ENCODE data around the gene NADSYN1. TPM values are rescaled to one million over a fixed set of nuclear protein-coding genes. Genes with fewer than 3 reads are reported as not detected.

Gene NADSYN1
- total RNA-seq, 1 experiment from 2014 or later, result 35.5 TPM

DNA sequence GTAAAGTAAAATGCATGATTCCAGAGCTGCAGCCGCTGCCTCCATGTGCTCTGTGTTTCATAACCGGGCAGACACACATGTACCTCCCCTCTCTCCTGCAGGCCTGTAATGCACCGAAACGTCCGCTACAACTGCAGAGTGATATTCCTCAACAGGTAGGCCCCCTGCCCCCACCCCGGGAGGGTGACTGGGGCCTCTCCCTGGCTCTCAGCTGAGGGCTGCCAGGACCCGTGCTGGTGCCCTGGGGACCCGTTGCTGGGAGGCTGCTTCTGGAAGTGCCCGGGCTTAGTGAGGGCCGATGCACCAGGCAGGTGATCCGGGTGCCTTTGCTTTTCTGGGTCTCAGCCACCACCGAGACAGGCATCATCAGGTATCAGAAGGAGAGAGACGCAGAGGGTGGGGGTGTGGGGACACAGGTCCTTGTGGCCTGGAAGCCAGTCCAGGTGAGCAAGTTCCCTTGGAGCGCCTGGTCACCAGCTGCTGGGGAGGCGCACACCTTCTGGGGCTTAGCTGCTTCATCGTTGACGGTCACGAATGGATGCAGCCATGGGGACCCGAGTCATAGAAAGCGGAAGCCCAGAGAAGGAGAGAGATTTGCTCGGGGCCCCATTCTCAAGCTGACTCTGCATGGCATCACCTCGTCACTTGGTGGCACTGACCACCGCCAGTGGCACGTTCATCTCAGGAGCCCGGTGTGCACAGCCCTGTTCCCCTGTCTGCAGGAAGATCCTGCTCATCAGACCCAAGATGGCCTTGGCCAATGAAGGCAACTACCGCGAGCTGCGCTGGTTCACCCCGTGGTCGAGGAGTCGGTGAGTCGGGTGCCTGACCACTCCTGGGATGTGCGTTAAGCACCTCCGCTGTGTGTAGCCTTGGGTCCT lies 10.6 kb downstream of the NADSYN1 start:
- H3K27me3 ChIP-seq (replicated peaks; ENCODE audit: insufficient read depth, low read depth, low read length, poor library complexity), result no peaks in the 10 kb centered on the region
- POLR2A ChIA-PET (ENCODE audit: low non-redundant PET), result no interaction called here
- intact Hi-C loops (cut with micrococcal nuclease; ENCODE audit: unreplicated experiment), result no loop called here
- TF ChIP-seq EZH2 (IDR thresholded peaks at IDR 0.05; ENCODE audit: borderline replicate concordance, low read depth, low read length, poor library complexity, severe bottlenecking), result no peak
- no peak overlapping the region for H3K4me3 ChIP-seq (ENCODE audit: low read depth, low read length, poor library complexity, severe bottlenecking)
- no peak overlapping the region for H3K27ac ChIP-seq (ENCODE audit: low read depth, low read length, poor library complexity, severe bottlenecking)
- no TSS peak for BruUV-seq (replicated peaks)
- no peaks in the 10 kb centered on the region for H3K4me1 ChIP-seq (ENCODE audit: insufficient read depth, low read length, poor library complexity, severe bottlenecking)
- DNase-seq (ENCODE audit: low spot score), result no peak
- H3K9me3 ChIP-seq (ENCODE audit: low read depth, low read length, poor library complexity, severe bottlenecking), result no peaks in the 10 kb centered on the region
- peaks cover 21% of the 10 kb centered on the region for H3K36me3 ChIP-seq (ENCODE audit: insufficient read depth, low read length, poor library complexity, severe bottlenecking)
- CTCF ChIA-PET, result no interaction called here

GRCh38 chr11:71465054-71465453 lies 12.1 kb downstream of the NADSYN1 start:
- no peaks in the 10 kb centered on the region for H3K27me3 ChIP-seq (replicated peaks; ENCODE audit: insufficient read depth, low read depth, low read length, poor library complexity)
- H3K4me3 ChIP-seq (ENCODE audit: low read depth, low read length, poor library complexity, severe bottlenecking), result no peak overlapping the region
- POLR2A ChIA-PET (ENCODE audit: low non-redundant PET), result no interaction called here
- BruUV-seq (replicated peaks), result no TSS peak
- intact Hi-C loops (cut with micrococcal nuclease; ENCODE audit: unreplicated experiment), result no loop called here
- no peaks in the 10 kb centered on the region for H3K9me3 ChIP-seq (ENCODE audit: low read depth, low read length, poor library complexity, severe bottlenecking)
- CTCF ChIA-PET, result interaction anchor here (0.5 kb wide), 1 partner anchor 16 kb away, joined by 8 read pairs; no protein-coding TSS in a partner anchor
- no peak for DNase-seq (ENCODE audit: low spot score)
- H3K27ac ChIP-seq (ENCODE audit: low read depth, low read length, poor library complexity, severe bottlenecking), result no peak overlapping the region
- peaks cover 6% of the 10 kb centered on the region for H3K36me3 ChIP-seq (ENCODE audit: insufficient read depth, low read length, poor library complexity, severe bottlenecking)
- H3K4me1 ChIP-seq (ENCODE audit: insufficient read depth, low read length, poor library complexity, severe bottlenecking), result no peaks in the 10 kb centered on the region
- TF ChIP-seq EZH2 (IDR thresholded peaks at IDR 0.05; ENCODE audit: borderline replicate concordance, low read depth, low read length, poor library complexity, severe bottlenecking) (no peak), CTCF (conservative IDR thresholded peaks at IDR 0.05; ENCODE audit: low read depth, low read length) (no peak)

DNA sequence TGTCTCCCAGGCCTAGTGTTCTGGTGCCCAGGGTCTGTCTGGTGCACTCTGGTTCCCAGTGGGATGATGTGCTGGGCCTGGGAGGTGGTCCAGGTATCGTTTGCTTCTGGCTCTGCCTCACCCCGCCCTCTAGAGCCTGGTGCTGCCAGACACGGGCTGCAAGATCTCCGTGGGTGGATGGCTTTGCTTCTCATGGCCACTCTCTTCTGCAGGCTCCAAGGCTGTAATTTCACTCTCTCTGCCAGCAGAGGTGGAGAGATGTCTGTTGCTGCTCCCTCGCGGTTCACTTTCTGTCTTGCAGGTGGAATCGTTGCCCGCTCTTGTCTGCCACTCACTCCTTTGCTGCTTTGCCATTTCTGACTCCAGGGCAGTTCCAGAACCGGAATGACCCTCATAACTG lies 13.4 kb downstream of the NADSYN1 start:
- no peaks in the 10 kb centered on the region for H3K4me1 ChIP-seq (ENCODE audit: insufficient read depth, low read length, poor library complexity, severe bottlenecking)
- H3K4me3 ChIP-seq (ENCODE audit: low read depth, low read length, poor library complexity, severe bottlenecking), result no peak overlapping the region
- H3K9me3 ChIP-seq (ENCODE audit: low read depth, low read length, poor library complexity, severe bottlenecking), result no peaks in the 10 kb centered on the region
- POLR2A ChIA-PET (ENCODE audit: low non-redundant PET), result no interaction called here
- no peak overlapping the region for H3K27ac ChIP-seq (ENCODE audit: low read depth, low read length, poor library complexity, severe bottlenecking)
- DNase-seq (ENCODE audit: low spot score), result no peak
- no peak for TF ChIP-seq EZH2 (IDR thresholded peaks at IDR 0.05; ENCODE audit: borderline replicate concordance, low read depth, low read length, poor library complexity, severe bottlenecking)
- intact Hi-C loops (cut with micrococcal nuclease; ENCODE audit: unreplicated experiment), result no loop called here
- BruUV-seq (replicated peaks), result no TSS peak
- no peaks in the 10 kb centered on the region for H3K27me3 ChIP-seq (replicated peaks; ENCODE audit: insufficient read depth, low read depth, low read length, poor library complexity)
- H3K36me3 ChIP-seq (ENCODE audit: insufficient read depth, low read length, poor library complexity, severe bottlenecking), result no peaks in the 10 kb centered on the region
- CTCF ChIA-PET, result no interaction called here

DNA sequence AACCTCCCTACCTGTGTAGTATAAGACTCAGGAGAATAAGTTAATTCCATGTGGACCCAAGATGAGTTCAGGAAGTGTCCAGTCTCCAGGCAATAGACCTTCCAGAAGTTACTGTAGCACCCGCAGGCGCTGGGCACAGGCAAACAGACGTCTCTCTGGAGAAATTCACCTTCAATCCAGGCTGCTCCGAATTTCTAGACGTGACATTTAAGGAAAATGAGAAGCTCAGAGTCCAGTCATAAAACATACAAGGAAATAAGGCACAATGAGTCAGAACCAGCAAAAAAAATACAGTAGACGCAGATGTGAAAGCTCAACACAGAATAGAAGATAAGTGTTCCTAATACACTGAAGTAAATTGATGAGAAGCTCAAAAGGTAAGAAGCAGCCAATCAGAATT lies 14.2 kb downstream of the NADSYN1 start:
- POLR2A ChIA-PET (ENCODE audit: low non-redundant PET), result no interaction called here
- H3K36me3 ChIP-seq (ENCODE audit: insufficient read depth, low read length, poor library complexity, severe bottlenecking), result no peaks in the 10 kb centered on the region

More for the DNA sequence above, 14.2 kb downstream of the NADSYN1 start:
- BruUV-seq (replicated peaks), result no TSS peak
- CTCF ChIA-PET, result no interaction called here
- intact Hi-C loops (cut with micrococcal nuclease; ENCODE audit: unreplicated experiment), result no loop called here
- Histone ChIP-seq H3K9me3 (ENCODE audit: low read depth, low read length, poor library complexity, severe bottlenecking) (no peaks in the 10 kb centered on the region), H3K4me1 (ENCODE audit: insufficient read depth, low read length, poor library complexity, severe bottlenecking) (no peaks in the 10 kb centered on the region), H3K27me3 (replicated peaks; ENCODE audit: insufficient read depth, low read depth, low read length, poor library complexity) (no peaks in the 10 kb centered on the region), H3K27ac (ENCODE audit: low read depth, low read length, poor library complexity, severe bottlenecking) (no peak overlapping the region), H3K4me3 (ENCODE audit: low read depth, low read length, poor library complexity, severe bottlenecking) (no peak overlapping the region)
- TF ChIP-seq CTCF (conservative IDR thresholded peaks at IDR 0.05; ENCODE audit: low read depth, low read length) (no peak), EZH2 (IDR thresholded peaks at IDR 0.05; ENCODE audit: borderline replicate concordance, low read depth, low read length, poor library complexity, severe bottlenecking) (no peak)
- DNase-seq (ENCODE audit: low spot score), result no peak
